Measurements from ENCODE around the gene TTC7B. TPM values are rescaled to one million over a fixed set of nuclear protein-coding genes. Genes with fewer than 3 reads are reported as not detected.

TTC7B gene
- total RNA-seq, 1 experiment from 2014 or later = 70.6 TPM

DNA sequence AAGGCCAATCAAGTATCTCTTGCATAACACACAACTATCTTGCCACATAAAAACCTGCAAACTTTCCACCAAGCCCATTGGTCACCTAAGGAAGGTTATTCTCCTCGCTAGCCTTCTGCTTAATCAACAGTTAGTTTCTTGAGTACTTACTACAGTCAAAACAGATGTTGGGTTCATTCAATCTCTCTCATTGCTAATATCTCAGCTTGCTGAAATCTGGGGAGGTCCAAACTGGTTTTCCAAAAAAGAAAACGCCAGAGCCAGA, 74.6 kb downstream of the TTC7B start:
- TF ChIP-seq TCF7L2 (IDR thresholded peaks at IDR 0.05; ENCODE audit: borderline replicate concordance, extremely low read depth, insufficient read depth, insufficient read length) (no peak), CBX3 (IDR thresholded peaks at IDR 0.05; ENCODE audit: low read depth) (no peak), YY1 (IDR thresholded peaks at IDR 0.05; ENCODE audit: extremely low read depth, insufficient replicate concordance, low read depth, low read length) (no peak), POLR2AphosphoS5 (IDR thresholded peaks at IDR 0.05; ENCODE audit: low read depth, low read length) (no peak), ZFX (IDR thresholded peaks at IDR 0.05) (no peak), ELF1 (IDR thresholded peaks at IDR 0.05; ENCODE audit: borderline replicate concordance, low read depth) (no peak), RAD21 (IDR thresholded peaks at IDR 0.05; ENCODE audit: low read depth) (no peak), EGR1 (IDR thresholded peaks at IDR 0.05; ENCODE audit: low read depth) (no peak)
- TF ChIP-seq, protein P1, sequence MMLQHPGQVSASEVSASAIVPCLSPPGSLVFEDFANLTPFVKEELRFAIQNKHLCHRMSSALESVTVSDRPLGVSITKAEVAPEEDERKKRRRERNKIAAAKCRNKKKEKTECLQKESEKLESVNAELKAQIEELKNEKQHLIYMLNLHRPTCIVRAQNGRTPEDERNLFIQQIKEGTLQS (IDR thresholded peaks at IDR 0.05) = no peak
- TF ChIP-seq, protein P2, sequence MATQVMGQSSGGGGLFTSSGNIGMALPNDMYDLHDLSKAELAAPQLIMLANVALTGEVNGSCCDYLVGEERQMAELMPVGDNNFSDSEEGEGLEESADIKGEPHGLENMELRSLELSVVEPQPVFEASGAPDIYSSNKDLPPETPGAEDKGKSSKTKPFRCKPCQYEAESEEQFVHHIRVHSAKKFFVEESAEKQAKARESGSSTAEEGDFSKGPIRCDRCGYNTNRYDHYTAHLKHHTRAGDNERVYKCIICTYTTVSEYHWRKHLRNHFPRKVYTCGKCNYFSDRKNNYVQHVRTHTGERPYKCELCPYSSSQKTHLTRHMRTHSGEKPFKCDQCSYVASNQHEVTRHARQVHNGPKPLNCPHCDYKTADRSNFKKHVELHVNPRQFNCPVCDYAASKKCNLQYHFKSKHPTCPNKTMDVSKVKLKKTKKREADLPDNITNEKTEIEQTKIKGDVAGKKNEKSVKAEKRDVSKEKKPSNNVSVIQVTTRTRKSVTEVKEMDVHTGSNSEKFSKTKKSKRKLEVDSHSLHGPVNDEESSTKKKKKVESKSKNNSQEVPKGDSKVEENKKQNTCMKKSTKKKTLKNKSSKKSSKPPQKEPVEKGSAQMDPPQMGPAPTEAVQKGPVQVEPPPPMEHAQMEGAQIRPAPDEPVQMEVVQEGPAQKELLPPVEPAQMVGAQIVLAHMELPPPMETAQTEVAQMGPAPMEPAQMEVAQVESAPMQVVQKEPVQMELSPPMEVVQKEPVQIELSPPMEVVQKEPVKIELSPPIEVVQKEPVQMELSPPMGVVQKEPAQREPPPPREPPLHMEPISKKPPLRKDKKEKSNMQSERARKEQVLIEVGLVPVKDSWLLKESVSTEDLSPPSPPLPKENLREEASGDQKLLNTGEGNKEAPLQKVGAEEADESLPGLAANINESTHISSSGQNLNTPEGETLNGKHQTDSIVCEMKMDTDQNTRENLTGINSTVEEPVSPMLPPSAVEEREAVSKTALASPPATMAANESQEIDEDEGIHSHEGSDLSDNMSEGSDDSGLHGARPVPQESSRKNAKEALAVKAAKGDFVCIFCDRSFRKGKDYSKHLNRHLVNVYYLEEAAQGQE (IDR thresholded peaks at IDR 0.05; ENCODE audit: low read depth) = no peak
- TF ChIP-seq, protein P3, sequence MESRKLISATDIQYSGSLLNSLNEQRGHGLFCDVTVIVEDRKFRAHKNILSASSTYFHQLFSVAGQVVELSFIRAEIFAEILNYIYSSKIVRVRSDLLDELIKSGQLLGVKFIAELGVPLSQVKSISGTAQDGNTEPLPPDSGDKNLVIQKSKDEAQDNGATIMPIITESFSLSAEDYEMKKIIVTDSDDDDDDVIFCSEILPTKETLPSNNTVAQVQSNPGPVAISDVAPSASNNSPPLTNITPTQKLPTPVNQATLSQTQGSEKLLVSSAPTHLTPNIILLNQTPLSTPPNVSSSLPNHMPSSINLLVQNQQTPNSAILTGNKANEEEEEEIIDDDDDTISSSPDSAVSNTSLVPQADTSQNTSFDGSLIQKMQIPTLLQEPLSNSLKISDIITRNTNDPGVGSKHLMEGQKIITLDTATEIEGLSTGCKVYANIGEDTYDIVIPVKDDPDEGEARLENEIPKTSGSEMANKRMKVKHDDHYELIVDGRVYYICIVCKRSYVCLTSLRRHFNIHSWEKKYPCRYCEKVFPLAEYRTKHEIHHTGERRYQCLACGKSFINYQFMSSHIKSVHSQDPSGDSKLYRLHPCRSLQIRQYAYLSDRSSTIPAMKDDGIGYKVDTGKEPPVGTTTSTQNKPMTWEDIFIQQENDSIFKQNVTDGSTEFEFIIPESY (IDR thresholded peaks at IDR 0.05; ENCODE audit: extremely low read depth, insufficient replicate concordance, low read length) = no peak
- RAD21 ChIA-PET (ENCODE audit: low non-redundant PET in 1 of 2, low total read pairs in 2 of 2, uncharacterized antibody in 2 of 2, unreplicated experiment in 2 of 2) = no interaction called here

More for the DNA sequence above, 74.6 kb downstream of the TTC7B start:
- Histone ChIP-seq H3K27ac (ENCODE audit: low read depth, low read length) (no peak overlapping the region), H3K36me3 (ENCODE audit: control insufficient read depth in 1 of 2, insufficient read depth in 2 of 2, low read length in 2 of 2) (no peaks in the 10 kb centered on the region), H3K9me3 (ENCODE audit: control insufficient read depth in 1 of 2, insufficient read depth in 1 of 2, low read depth in 1 of 2, low read length in 2 of 2) (no peaks in the 10 kb centered on the region), H3K27me3 (ENCODE audit: insufficient read depth, low read length) (no peaks in the 10 kb centered on the region), H3K4me2 (ENCODE audit: low read length) (no peak overlapping the region), H2AFZ (ENCODE audit: low read depth, low read length, poor library complexity, severe bottlenecking) (no peak overlapping the region), H3K9ac (ENCODE audit: low read length) (no peak overlapping the region), H3K4me3 (replicated peaks in 1 of 2; ENCODE audit: low read depth in 1 of 2, low read length in 2 of 2) (no peak overlapping the region), H3K79me2 (ENCODE audit: insufficient read depth, low read length) (no peaks in the 10 kb centered on the region), H3K4me1 (ENCODE audit: control insufficient read depth in 1 of 2, insufficient read depth in 2 of 2, low read length in 2 of 2) (no peaks in the 10 kb centered on the region), H4K20me1 (ENCODE audit: insufficient read depth) (no peaks in the 10 kb centered on the region), H3K9me2 (ENCODE audit: insufficient read depth) (no peaks in the 10 kb centered on the region)
- DNase-seq (ENCODE audit: low read depth, low spot score) (no peak), ATAC-seq (no peak)
- intact Hi-C loops (cut with micrococcal nuclease) = no loop called here
- CTCF ChIA-PET = no interaction called here
- BruUV-seq (replicated peaks) = no TSS peak
- POLR2A ChIA-PET = no interaction called here
